ENCODE results near the gene BCL2L1. TPM values are rescaled to one million over a fixed set of nuclear protein-coding genes. Genes with fewer than 3 reads are reported as not detected.
A peak's percentile ranks its signal among the peaks of the same experiment; 100 is the strongest.

The BCL2L1 gene
- total RNA-seq, 2 donors from 2014 or later = 86.7 to 134 TPM

GRCh38 chr20:31708736-31709534 is 13.7 kb downstream of the BCL2L1 start:
- no peaks in the 10 kb centered on the region for H3K9me3 Mint-ChIP-seq
- H3K36me3 Mint-ChIP-seq (ENCODE audit: low read depth) = peaks cover 100% of the 10 kb centered on the region
- no peaks in the 10 kb centered on the region for H3K27me3 Mint-ChIP-seq
- peaks cover 65% of the 10 kb centered on the region for H3K4me1 Mint-ChIP-seq
- peak overlapping the region; percentile 60 for H3K4me3 Mint-ChIP-seq
- no peak for ATAC-seq (replicated peaks)
- H3K27ac Mint-ChIP-seq = peak overlapping the region; percentile 72

GRCh38 chr20:31707994-31708735 is 14.5 kb downstream of the BCL2L1 start:
- no peaks in the 10 kb centered on the region for H3K27me3 Mint-ChIP-seq
- no peaks in the 10 kb centered on the region for H3K9me3 Mint-ChIP-seq
- H3K27ac Mint-ChIP-seq = peak overlapping the region; percentile 76
- peak; percentile 20 for ATAC-seq (replicated peaks)
- peak overlapping the region; percentile 60 for H3K4me3 Mint-ChIP-seq
- peaks cover 100% of the 10 kb centered on the region for H3K36me3 Mint-ChIP-seq (ENCODE audit: low read depth)
- peaks cover 59% of the 10 kb centered on the region for H3K4me1 Mint-ChIP-seq

DNA sequence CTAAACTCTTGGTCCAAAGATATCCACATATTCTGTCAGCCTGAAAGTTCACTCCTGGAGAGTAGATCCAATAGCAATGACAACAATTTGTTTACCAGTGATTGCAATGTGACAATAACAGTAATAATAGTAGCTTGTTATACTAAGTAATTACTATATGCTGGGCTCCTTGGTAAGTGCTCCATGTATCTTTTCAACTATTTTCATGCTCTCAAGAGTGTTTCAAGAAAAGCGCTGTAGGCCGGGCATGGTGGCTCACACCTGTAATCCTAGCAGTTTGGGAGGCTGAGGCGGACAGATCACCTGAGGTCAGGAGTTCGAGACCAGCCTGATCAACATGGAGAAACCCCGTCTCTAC is 15.4 kb downstream of the BCL2L1 start:
- H3K4me3 Mint-ChIP-seq = peak overlapping the region; percentile 35
- H3K36me3 Mint-ChIP-seq (ENCODE audit: low read depth) = peaks cover 96% of the 10 kb centered on the region
- H3K27me3 Mint-ChIP-seq = no peaks in the 10 kb centered on the region
- ATAC-seq (replicated peaks) = no peak
- H3K9me3 Mint-ChIP-seq = no peaks in the 10 kb centered on the region
- H3K27ac Mint-ChIP-seq = no peak overlapping the region
- H3K4me1 Mint-ChIP-seq = peaks cover 52% of the 10 kb centered on the region

GRCh38 chr20:31706607-31707257 is 15.9 kb downstream of the BCL2L1 start:
- peak overlapping the region; percentile 48 for H3K27ac Mint-ChIP-seq
- peaks cover 56% of the 10 kb centered on the region for H3K4me1 Mint-ChIP-seq
- ATAC-seq (replicated peaks) = no peak
- H3K27me3 Mint-ChIP-seq = no peaks in the 10 kb centered on the region
- peaks cover 96% of the 10 kb centered on the region for H3K36me3 Mint-ChIP-seq (ENCODE audit: low read depth)
- H3K4me3 Mint-ChIP-seq = peak overlapping the region; percentile 35
- no peaks in the 10 kb centered on the region for H3K9me3 Mint-ChIP-seq

- peaks cover 96% of the 10 kb centered on the region for H3K36me3 Mint-ChIP-seq (ENCODE audit: low read depth)
- H3K9me3 Mint-ChIP-seq = no peaks in the 10 kb centered on the region
- ATAC-seq (replicated peaks) = peak; percentile 24
- peak overlapping the region; percentile 35 for H3K4me3 Mint-ChIP-seq
- peak overlapping the region; percentile 48 for H3K27ac Mint-ChIP-seq
- peaks cover 57% of the 10 kb centered on the region for H3K4me1 Mint-ChIP-seq
- H3K27me3 Mint-ChIP-seq = no peaks in the 10 kb centered on the region
These were observed 16.8 kb downstream of the BCL2L1 start for GRCh38 chr20:31705598-31706597.

GRCh38 chr20:31705191-31705590 is 17.5 kb downstream of the BCL2L1 start:
- Mint-ChIP-seq H3K9me3 (no peaks in the 10 kb centered on the region), H3K27ac (peak overlapping the region; percentile 4), H3K4me3 (no peak overlapping the region), H3K27me3 (no peaks in the 10 kb centered on the region), H3K4me1 (peaks cover 58% of the 10 kb centered on the region), H3K36me3 (ENCODE audit: low read depth) (peaks cover 96% of the 10 kb centered on the region)
- no peak for ATAC-seq (replicated peaks)

GRCh38 chr20:31704225-31705119 is 18.2 kb downstream of the BCL2L1 start:
- Mint-ChIP-seq H3K27me3 (no peaks in the 10 kb centered on the region), H3K9me3 (no peaks in the 10 kb centered on the region), H3K4me3 (no peak overlapping the region), H3K36me3 (ENCODE audit: low read depth) (peaks cover 96% of the 10 kb centered on the region), H3K4me1 (peaks cover 60% of the 10 kb centered on the region), H3K27ac (peak overlapping the region; percentile 4)
- ATAC-seq (replicated peaks) = no peak

GRCh38 chr20:31701591-31701990 is 21.1 kb downstream of the BCL2L1 start:
- no peak for ATAC-seq (replicated peaks)
- Mint-ChIP-seq H3K27me3 (no peaks in the 10 kb centered on the region), H3K36me3 (ENCODE audit: low read depth) (peaks cover 96% of the 10 kb centered on the region), H3K4me1 (peaks cover 56% of the 10 kb centered on the region), H3K27ac (peak overlapping the region; percentile 46), H3K9me3 (no peaks in the 10 kb centered on the region), H3K4me3 (peak overlapping the region; percentile 52)

GRCh38 chr20:31700747-31701146 is 21.9 kb downstream of the BCL2L1 start:
- no peak for ATAC-seq (replicated peaks)
- Mint-ChIP-seq H3K27me3 (no peaks in the 10 kb centered on the region), H3K4me3 (peak overlapping the region; percentile 78), H3K9me3 (no peaks in the 10 kb centered on the region), H3K36me3 (ENCODE audit: low read depth) (peaks cover 96% of the 10 kb centered on the region), H3K4me1 (peaks cover 55% of the 10 kb centered on the region), H3K27ac (peak overlapping the region; percentile 82)

GRCh38 chr20:31699801-31700728 is 22.6 kb downstream of the BCL2L1 start:
- Mint-ChIP-seq H3K9me3 (no peaks in the 10 kb centered on the region), H3K36me3 (ENCODE audit: low read depth) (peaks cover 96% of the 10 kb centered on the region), H3K27ac (peak overlapping the region; percentile 82), H3K4me3 (peak overlapping the region; percentile 78), H3K4me1 (peaks cover 58% of the 10 kb centered on the region), H3K27me3 (no peaks in the 10 kb centered on the region)
- peak; percentile 33 for ATAC-seq (replicated peaks)

DNA sequence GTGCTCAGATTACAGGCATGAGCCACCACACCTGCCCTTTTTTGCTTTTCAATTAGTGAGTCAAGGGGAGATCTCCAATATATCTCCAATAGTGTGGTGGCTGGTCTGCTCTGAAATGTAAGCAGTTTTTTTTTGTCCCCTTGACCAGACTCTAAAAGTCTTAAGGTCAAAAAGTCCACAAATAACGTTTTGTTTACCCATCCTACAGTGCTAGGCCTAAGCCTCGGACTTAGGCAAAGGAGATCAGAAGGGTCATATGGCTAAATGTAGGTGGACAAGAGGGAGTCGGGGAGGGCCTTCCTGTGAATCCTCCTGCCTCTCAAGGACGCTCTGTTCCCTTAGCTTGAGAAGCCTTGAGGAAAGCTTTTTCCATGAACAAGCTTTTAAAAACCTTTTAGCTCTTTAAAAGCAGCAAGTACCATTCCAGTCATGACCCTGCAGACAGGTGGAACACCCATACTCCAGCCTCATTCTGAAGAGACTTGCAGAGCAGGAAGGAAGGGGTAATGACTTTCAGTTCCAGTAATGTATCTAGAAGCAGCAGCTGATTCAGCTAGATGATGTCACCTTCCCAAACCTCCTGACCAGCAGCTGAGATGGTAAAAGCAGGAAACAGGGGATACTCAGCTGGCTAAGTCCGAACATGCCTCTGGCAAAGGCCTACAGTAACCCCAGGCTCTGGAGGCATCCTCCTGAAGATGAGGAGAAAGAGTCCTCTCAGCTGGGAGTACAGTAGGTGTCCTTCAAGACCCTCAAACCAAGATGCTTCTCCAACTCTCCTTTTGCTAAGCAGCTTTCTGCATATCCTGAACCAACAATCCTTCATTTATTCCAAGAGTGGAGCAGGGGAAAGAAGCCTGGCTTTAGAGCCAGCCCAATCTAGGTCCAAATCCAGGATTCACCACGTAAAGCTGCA is 23.6 kb downstream of the BCL2L1 start:
- Mint-ChIP-seq H3K27me3 (no peaks in the 10 kb centered on the region), H3K9me3 (no peaks in the 10 kb centered on the region), H3K4me3 (peak overlapping the region; percentile 78), H3K36me3 (ENCODE audit: low read depth) (peaks cover 96% of the 10 kb centered on the region), H3K4me1 (peaks cover 62% of the 10 kb centered on the region), H3K27ac (peak overlapping the region; percentile 82)
- ATAC-seq (replicated peaks) = peak; percentile 98

Data from activated T-helper 17 cell treated with anti-CD3 and anti-CD28 coated beads, Interleukin-2, amount 50 U/mL, for 72 hours (primary cell).